Thyroid gland (tissue), 4 donors: ENCODE data around the gene CZIB. TPM values are rescaled to one million over a fixed set of nuclear protein-coding genes. Genes with fewer than 3 reads are reported as not detected.

Experiments used
- DNase-seq, 2 donors: peaks; one replicate each; pipeline ENCODE4 v3.0.0-alpha.2; 2019
- H3K27ac ChIP-seq, 3 donors: fragments of 200-600 bp; sonication (generic); 1 replicate in 2 of 3; 2 replicates in 1 of 3; pipeline ENCODE4 v1.5.1; 2016 to 2019; ENCODE audit warnings: mild to moderate bottlenecking in 1 of 3, moderate library complexity in 1 of 3
- H3K27me3 ChIP-seq: fragments of 200-600 bp; sonication (generic); one replicate; pipeline ENCODE4 v1.5.1; 2019
- H3K36me3 ChIP-seq, 2 donors: fragments of 200-600 bp; sonication (generic); one replicate each; pipeline ENCODE4 v1.5.1; 2016 to 2019
- H3K4me1 ChIP-seq, 2 donors: fragments of 200-600 bp; sonication (generic); one replicate each; pipeline ENCODE4 v1.5.1; 2017 to 2019
- H3K4me3 ChIP-seq, 3 donors: fragments of 200-600 bp; sonication (generic); replicated peaks in 1 of 3; 1 replicate in 2 of 3; 2 replicates in 1 of 3; pipeline ENCODE4 v1.5.1; 2016; ENCODE audit warnings: mild to moderate bottlenecking in 1 of 3
- H3K9me3 ChIP-seq: fragments of 200-600 bp; sonication (generic); one replicate; pipeline ENCODE4 v1.5.1; 2017
- POLR2A ChIP-seq, 2 donors: fragments of 450-650 bp; IDR thresholded peaks; one replicate each; pipeline ENCODE4 v1.6.1; 2017; ENCODE audit warnings: antibody characterized with exemption in 2 of 2, mild to moderate bottlenecking in 2 of 2, moderate library complexity in 1 of 2
- WGBS, 2 donors: methylation state at CpG; one replicate each; pipeline ENCODE4 v1.1.5; 2017; 5-methylcytosine and 5-hydroxymethylcytosine counted together
- intact Hi-C: fragments of 100-400 bp; cut with DNase I; formaldehyde crosslinking; loops from one replicate; pipeline ENCODE4 v1.15.1; 2023
- total RNA-seq, 4 donors: library from RNA; depleted of rRNA; stranded (reverse); fragments of >200 nt; gene quantifications; one replicate each; pipeline ENCODE4 v1.2.3, GENCODE V29; 2016
- TF ChIP-seq, protein P1 (sequence below), 6 experiments: fragments of 200-600 bp in 3 of 6; fragments of 450-650 bp in 3 of 6; sonication (generic) in 3 of 6; IDR thresholded peaks; one replicate each; pipeline ENCODE4 v1.5.1; 2016 to 2019; ENCODE audit warnings: antibody characterized with exemption in 6 of 6, mild to moderate bottlenecking in 2 of 6, inconsistent platforms in 1 of 6, moderate library complexity in 1 of 6

CZIB gene
- total RNA-seq, 4 donors from 2014 or later: 37.6 to 67.9 (median 56.7) TPM

DNA sequence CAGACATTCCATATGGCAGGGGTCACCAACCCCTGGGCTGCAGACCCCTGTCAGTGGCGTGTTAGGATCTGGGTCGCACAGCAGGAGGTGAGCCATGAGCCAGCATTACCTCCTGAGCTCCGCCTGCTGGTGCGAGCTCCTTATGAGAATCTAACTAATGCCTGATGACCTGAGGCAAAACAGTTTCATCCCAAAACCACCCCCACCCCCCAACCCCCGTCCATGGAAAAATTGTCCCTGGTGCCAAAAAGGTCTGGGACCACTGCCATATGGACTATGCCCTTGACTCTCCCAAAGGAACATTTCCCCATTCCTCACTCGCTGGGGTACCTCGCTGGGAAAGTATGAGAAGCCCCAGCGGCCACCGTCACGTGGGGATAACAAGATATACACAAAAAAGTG, 30.2 kb downstream of the CZIB start:
- H3K27me3 ChIP-seq: no peaks in the 10 kb centered on the region
- no peak overlapping the region for H3K27ac ChIP-seq
- H3K4me1 ChIP-seq: no peaks in the 10 kb centered on the region
- TF ChIP-seq POLR2A (IDR thresholded peaks at IDR 0.05): no peak
- TF ChIP-seq, protein P1, sequence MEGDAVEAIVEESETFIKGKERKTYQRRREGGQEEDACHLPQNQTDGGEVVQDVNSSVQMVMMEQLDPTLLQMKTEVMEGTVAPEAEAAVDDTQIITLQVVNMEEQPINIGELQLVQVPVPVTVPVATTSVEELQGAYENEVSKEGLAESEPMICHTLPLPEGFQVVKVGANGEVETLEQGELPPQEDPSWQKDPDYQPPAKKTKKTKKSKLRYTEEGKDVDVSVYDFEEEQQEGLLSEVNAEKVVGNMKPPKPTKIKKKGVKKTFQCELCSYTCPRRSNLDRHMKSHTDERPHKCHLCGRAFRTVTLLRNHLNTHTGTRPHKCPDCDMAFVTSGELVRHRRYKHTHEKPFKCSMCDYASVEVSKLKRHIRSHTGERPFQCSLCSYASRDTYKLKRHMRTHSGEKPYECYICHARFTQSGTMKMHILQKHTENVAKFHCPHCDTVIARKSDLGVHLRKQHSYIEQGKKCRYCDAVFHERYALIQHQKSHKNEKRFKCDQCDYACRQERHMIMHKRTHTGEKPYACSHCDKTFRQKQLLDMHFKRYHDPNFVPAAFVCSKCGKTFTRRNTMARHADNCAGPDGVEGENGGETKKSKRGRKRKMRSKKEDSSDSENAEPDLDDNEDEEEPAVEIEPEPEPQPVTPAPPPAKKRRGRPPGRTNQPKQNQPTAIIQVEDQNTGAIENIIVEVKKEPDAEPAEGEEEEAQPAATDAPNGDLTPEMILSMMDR (IDR thresholded peaks at IDR 0.05): no peak
- no peaks in the 10 kb centered on the region for H3K9me3 ChIP-seq
- no peaks in the 10 kb centered on the region for H3K36me3 ChIP-seq
- DNase-seq: no peak
- intact Hi-C loops: no loop called here
- WGBS, 2 donors: 83% methylated on average over 8 to 10 of the region's 10 CpGs
- no peak overlapping the region for H3K4me3 ChIP-seq

- H3K27me3 ChIP-seq: no peaks in the 10 kb centered on the region
- no peak overlapping the region for H3K4me3 ChIP-seq
- intact Hi-C loops: loop anchor here (10.0 kb wide), 1 partner anchor 264 kb away; the partner anchor contains the start of genes ECHDC2 and SCP2
- 68 to 70% methylated on average over 5 of the region's 5 CpGs for WGBS, 2 donors
- H3K4me1 ChIP-seq: no peaks in the 10 kb centered on the region
- no peaks in the 10 kb centered on the region for H3K9me3 ChIP-seq
- H3K27ac ChIP-seq: no peak overlapping the region
- no peak for DNase-seq
- H3K36me3 ChIP-seq: no peaks in the 10 kb centered on the region
- TF ChIP-seq, protein P1 (IDR thresholded peaks at IDR 0.05): no peak
- TF ChIP-seq POLR2A (IDR thresholded peaks at IDR 0.05): no peak
Observed at GRCh38 chr1:53189061-53189460, 31.4 kb downstream of the CZIB start.

- WGBS, 2 donors: 82 to 85% methylated on average over 3 to 4 of the region's 4 CpGs
- no peaks in the 10 kb centered on the region for H3K36me3 ChIP-seq
- DNase-seq: no peak
Observed at GRCh38 chr1:53188099-53188498, 32.3 kb downstream of the CZIB start.

GRCh38 chr1:53187401-53187800, 33.0 kb downstream of the CZIB start:
- H3K4me3 ChIP-seq: no peak overlapping the region
- H3K27me3 ChIP-seq: no peaks in the 10 kb centered on the region
- H3K27ac ChIP-seq: no peak overlapping the region
- DNase-seq: no peak
- H3K9me3 ChIP-seq: no peaks in the 10 kb centered on the region
- WGBS, 2 donors: 80 to 85% methylated on average over 1 of the region's 1 CpG
- no peaks in the 10 kb centered on the region for H3K36me3 ChIP-seq
- TF ChIP-seq, protein P1 (IDR thresholded peaks at IDR 0.05): no peak
- TF ChIP-seq POLR2A (IDR thresholded peaks at IDR 0.05): no peak
- intact Hi-C loops: loop anchor here (10.0 kb wide), 1 partner anchor 263 kb away; the partner anchor contains the start of genes ECHDC2 and SCP2
- H3K4me1 ChIP-seq: peaks cover 0 to 2% of the 10 kb centered on the region in 2 donors

More at GRCh38 chr1:53188099-53188498, 32.3 kb downstream of the CZIB start:
- Histone ChIP-seq H3K4me3 (no peak overlapping the region), H3K27ac (no peak overlapping the region), H3K27me3 (no peaks in the 10 kb centered on the region), H3K9me3 (no peaks in the 10 kb centered on the region), H3K4me1 (no peaks in the 10 kb centered on the region)
- no peak for TF ChIP-seq POLR2A (IDR thresholded peaks at IDR 0.05)
- TF ChIP-seq, protein P1 (IDR thresholded peaks at IDR 0.05): no peak
- intact Hi-C loops: loop anchor here (10.0 kb wide), 1 partner anchor 263 kb away; the partner anchor contains the start of genes ECHDC2 and SCP2

DNA sequence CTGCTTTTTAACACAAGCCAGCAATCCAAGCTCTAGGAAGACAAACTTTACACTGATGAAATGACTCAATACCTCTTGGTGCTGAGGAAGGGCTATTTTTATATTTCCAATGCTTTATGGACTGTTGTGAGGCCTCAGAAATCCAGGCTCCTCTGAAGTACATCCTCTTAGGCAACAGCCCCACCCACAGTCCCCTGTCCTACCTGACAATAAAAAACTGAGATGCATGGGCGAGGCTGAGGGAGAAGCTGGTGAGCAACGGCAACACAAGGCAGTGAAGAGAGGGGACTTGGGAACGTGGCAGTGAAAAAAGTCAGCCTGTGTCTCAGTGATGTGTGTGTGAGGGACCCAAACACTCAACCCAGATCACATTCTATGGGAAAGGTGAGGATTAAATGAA, 33.9 kb downstream of the CZIB start:
- H3K4me1 ChIP-seq: peaks cover 5 to 9% of the 10 kb centered on the region in 2 donors
- TF ChIP-seq, protein P1 (IDR thresholded peaks at IDR 0.05): no peak
- TF ChIP-seq POLR2A (IDR thresholded peaks at IDR 0.05): no peak
- H3K27ac ChIP-seq: no peak overlapping the region
- no peaks in the 10 kb centered on the region for H3K9me3 ChIP-seq
- whole genome bisulfite sequencing, 2 donors: 66 to 75% methylated on average over 3 of the region's 3 CpGs
- intact Hi-C loops: loop anchor here (10.0 kb wide), 1 partner anchor 262 kb away; the partner anchor contains the start of genes ECHDC2 and SCP2
- H3K36me3 ChIP-seq: no peaks in the 10 kb centered on the region
- DNase-seq: no peak
- H3K27me3 ChIP-seq: no peaks in the 10 kb centered on the region
- H3K4me3 ChIP-seq: no peak overlapping the region
